Activated CD8-positive, alpha-beta T cell treated with anti-CD3 and anti-CD28 coated beads for 36 hours (primary cell): ENCODE results near the gene GPR137. TPM values are rescaled to one million over a fixed set of nuclear protein-coding genes. Genes with fewer than 3 reads are reported as not detected.

ENCODE experiments used
- ATAC-seq: fragments of 200-7000 bp; cut with Tn5 transposase; one replicate; pipeline ENCODE4 v1.10.0; 2021; ENCODE audit warnings: mild to moderate bottlenecking, moderate library complexity
- CTCF ChIA-PET: fragments of 350-600 bp; sonication (Branson Sonifier 250); formaldehyde crosslinking; loops from one replicate; lab custom pipeline; 2021; ENCODE audit warnings: antibody characterized with exemption; lab: Charles Lee
- POLR2A ChIA-PET: fragments of 350-600 bp; sonication (Branson Sonifier 250); formaldehyde crosslinking; loops from one replicate; lab custom pipeline; 2021; ENCODE audit warnings: antibody characterized with exemption; lab: Charles Lee
- DNase-seq: peaks from one replicate; pipeline ENCODE4 v3.0.0-alpha.2; 2020
- H3K27ac Mint-ChIP-seq: one replicate; pipeline ENCODE4 v1.8.0; 2021; ENCODE audit warnings: mild to moderate bottlenecking, mixed read lengths
- H3K27me3 Mint-ChIP-seq: one replicate; pipeline ENCODE4 v1.8.0; 2021; ENCODE audit warnings: mixed read lengths
- H3K36me3 Mint-ChIP-seq: one replicate; pipeline ENCODE4 v1.8.0; 2021; ENCODE audit warnings: low read depth, mixed read lengths
- H3K4me1 Mint-ChIP-seq: one replicate; pipeline ENCODE4 v1.8.0; 2021; ENCODE audit warnings: low read depth, mixed read lengths
- H3K4me3 Mint-ChIP-seq: one replicate; pipeline ENCODE4 v1.8.0; 2021; ENCODE audit warnings: mild to moderate bottlenecking, moderate library complexity, mixed read lengths
- H3K9me3 Mint-ChIP-seq: one replicate; pipeline ENCODE4 v1.8.0; 2021; ENCODE audit warnings: mixed read lengths
- CTCF ChIP-seq: fragments of 200-600 bp; IDR thresholded peaks from one replicate; pipeline ENCODE4 v1.8.0; 2022; ENCODE audit warnings: antibody characterized with exemption, mild to moderate bottlenecking
- intact Hi-C: fragments of 100-400 bp; cut with micrococcal nuclease; formaldehyde crosslinking; loops from one replicate; pipeline ENCODE4 v1.10.0; 2022
- total RNA-seq, 2 experiments: library from RNA; stranded (reverse); gene quantifications; one replicate each; pipeline ENCODE4 v1.2.3, GENCODE V29; 2021

The GPR137 gene
- total RNA-seq, 2 experiments from 2014 or later, result 23.7 to 28.5 TPM

- Mint-ChIP-seq H3K27me3 (peaks cover 62% of the 10 kb centered on the region), H3K36me3 (no peaks in the 10 kb centered on the region), H3K4me1 (peaks cover 17% of the 10 kb centered on the region), H3K27ac (no peak overlapping the region), H3K4me3 (no peak overlapping the region), H3K9me3 (no peaks in the 10 kb centered on the region)
- ATAC-seq (no peak), DNase-seq (no peak)
- no peak for TF ChIP-seq CTCF
- intact Hi-C loops, result no loop called here
- ChIA-PET CTCF (no interaction called here), POLR2A (no interaction called here)
These were observed 13.6 kb downstream of the GPR137 start for GRCh38 chr11:64298966-64299846.

- Mint-ChIP-seq H3K27ac (no peak within 1 kb of the TSS), H3K4me3 (peak within 1 kb of the TSS; percentile 57), H3K27me3 (peaks cover 56% of the 10 kb centered on the region), H3K9me3 (no peaks in the 10 kb centered on the region), H3K4me1 (peaks cover 18% of the 10 kb centered on the region), H3K36me3 (no peaks in the 10 kb centered on the region)
- ChIA-PET POLR2A (interaction anchor here (0.8 to 5.3 kb wide), 6 partner anchors 17 to 94 kb away, joined by 3 to 55 read pairs (median 4); partner anchors contain the start of genes FERMT3, PRDX5 and TRMT112), CTCF (interaction anchor here (0.8 to 5.3 kb wide), 27 partner anchors 9 to 300 kb away, joined by 3 to 111 read pairs (median 7); partner anchors contain the start of genes BAD, DNAJC4, FERMT3 and GPR137)
- no peak for ATAC-seq
- intact Hi-C loops, result loop anchor here (5.0 to 10.0 kb wide), 2 partner anchors 55 to 98 kb away; partner anchors contain the start of genes FKBP2 and PPP1R14B
- no peak for DNase-seq
- TF ChIP-seq CTCF, result no peak
These were observed 14.4 kb downstream of the GPR137 start, which contains the start of gene CATSPERZ for GRCh38 chr11:64299847-64300648. Gene CATSPERZ (plus strand): TSS chr11:64300358. CDS start chr11:64300411, 53 bp downstream.

GRCh38 chr11:64303109-64304031, 17.7 kb downstream of the GPR137 start:
- Mint-ChIP-seq H3K4me3 (peak overlapping the region; percentile 89), H3K9me3 (no peaks in the 10 kb centered on the region), H3K36me3 (peaks cover 15% of the 10 kb centered on the region), H3K4me1 (peaks cover 26% of the 10 kb centered on the region), H3K27ac (peak overlapping the region; percentile 97), H3K27me3 (peaks cover 24% of the 10 kb centered on the region)
- ChIA-PET CTCF (interaction anchor here (1.0 to 6.0 kb wide), 17 partner anchors 13 to 385 kb away, joined by 3 to 111 read pairs (median 11); partner anchors contain the start of genes BAD, FERMT3, GPR137 and NUDT22), POLR2A (interaction anchor here (0.6 to 5.3 kb wide), 19 partner anchors 10 to 118 kb away, joined by 3 to 55 read pairs (median 5); partner anchors contain the start of genes BAD, FERMT3, GPR137 and PRDX5)
- intact Hi-C loops, result loop anchor here (5.0 to 10.0 kb wide), 2 partner anchors 59 to 101 kb away; partner anchors contain the start of genes FKBP2 and PPP1R14B
- DNase-seq (no peak), ATAC-seq (no peak)
- no peak for TF ChIP-seq CTCF

- Mint-ChIP-seq H3K27me3 (peaks cover 20% of the 10 kb centered on the region), H3K4me1 (peaks cover 26% of the 10 kb centered on the region), H3K36me3 (peaks cover 15% of the 10 kb centered on the region), H3K4me3 (peak overlapping the region; percentile 89), H3K27ac (peak overlapping the region; percentile 97), H3K9me3 (no peaks in the 10 kb centered on the region)
- intact Hi-C loops, result loop anchor here (5.0 to 10.0 kb wide), 2 partner anchors 59 to 102 kb away; partner anchors contain the start of genes FKBP2 and PPP1R14B
- ChIA-PET CTCF (interaction anchor here (0.9 to 6.0 kb wide), 19 partner anchors 13 to 385 kb away, joined by 3 to 111 read pairs (median 9); partner anchors contain the start of genes BAD, DNAJC4, FERMT3 and GPR137), POLR2A (interaction anchor here (0.6 to 5.3 kb wide), 17 partner anchors 10 to 119 kb away, joined by 3 to 55 read pairs (median 5); partner anchors contain the start of genes FERMT3, FKBP2, PRDX5 and STIP1)
- no peak for ATAC-seq
- TF ChIP-seq CTCF, result no peak
- DNase-seq, result no peak
These were observed 18.3 kb downstream of the GPR137 start for GRCh38 chr11:64304032-64304315.
